Psoas muscle (tissue), 8 donors: ENCODE data around the gene MEF2A. TPM values are rescaled to one million over a fixed set of nuclear protein-coding genes. Genes with fewer than 3 reads are reported as not detected.

Experiments
- ATAC-seq, 4 donors: fragments of 200-7000 bp; cut with Tn5 transposase; one replicate each; pipeline ENCODE4 v1.9.1; 2020; ENCODE audit warnings: moderate library complexity in 3 of 4, mild to moderate bottlenecking in 2 of 4
- DNase-seq, 2 donors: peaks; one replicate each; pipeline ENCODE4 v3.0.0-alpha.2; 2020
- H3K27ac ChIP-seq: fragments of 200-600 bp; one replicate; pipeline ENCODE4 v1.8.0; 2022
- H3K27me3 ChIP-seq, 3 donors: fragments of 200-600 bp in 1 of 3; one replicate each; pipeline versions ENCODE4 v1.6.1 to v1.8.0; 2013 to 2022; ENCODE audit warnings: low read length in 2 of 3, mild to moderate bottlenecking in 2 of 3, moderate library complexity in 1 of 3; ENCODE audit not compliant: insufficient read depth in 3 of 3
- H3K36me3 ChIP-seq, 2 donors: fragments of 200-600 bp in 1 of 2; one replicate each; pipeline versions ENCODE4 v1.6.1 to v1.8.0; 2013 to 2022; ENCODE audit warnings: low read depth in 1 of 2, mild to moderate bottlenecking in 1 of 2, moderate library complexity in 1 of 2; ENCODE audit not compliant: insufficient read depth in 1 of 2
- H3K4me1 ChIP-seq: fragments of 200-600 bp; one replicate; pipeline ENCODE4 v1.8.0; 2022
- H3K4me3 ChIP-seq: fragments of 200-600 bp; one replicate; pipeline ENCODE4 v1.8.0; 2022; ENCODE audit warnings: mild to moderate bottlenecking
- H3K9me3 ChIP-seq: fragments of 200-600 bp; one replicate; pipeline ENCODE4 v1.8.0; 2022
- CTCF ChIP-seq: fragments of 200-600 bp; IDR thresholded peaks from one replicate; pipeline ENCODE4 v1.8.0; 2022; ENCODE audit warnings: antibody characterized with exemption
- WGBS, 3 donors: extraction: QIAGEN DNeasy Blood & Tissue Kit; methylation state at CpG; one replicate each; pipeline versions ENCODE4 v1.1.6 to v1.1.7; 2013; 5-methylcytosine and 5-hydroxymethylcytosine counted together
- intact Hi-C, 2 donors: fragments of 100-400 bp; cut with DNase I; formaldehyde crosslinking; loops; one replicate each; pipeline versions ENCODE4 v1.11.0 to v1.14.2; 2022
- polyA plus RNA-seq, 3 donors: library from polyadenylated mRNA; stranded (reverse); fragments of 200-250 nt; gene quantifications; one replicate each; pipeline ENCODE4 v1.2.3, GENCODE V29; 2013
- total RNA-seq, 4 donors: library from RNA; stranded (reverse); fragmentation: NEBNext Ultra II Directional in 2 of 4; extraction: Animal tissue kit (Norgen Biotek cat#: 25700) in 2 of 4; gene quantifications; one replicate each; pipeline versions ENCODE4 v1.2.1 to v1.2.4, GENCODE V29; 2021 to 2023
- donor health status: healthy with polysubstance abuse.
- donor health status: DM: no; HTN: no; CAD: no; lungs with moderate emphysema.
- donor health status: Bipolar disorder and iron deficiency.
- donor health status: healthy.
- donor health status: DM: yes; HTN: yes; CAD: no.
- donor health status: DM: no; HTN: no; CAD: no.
- donor health status: DM: no; HTN: no; CAD: no.
- donor health status: DM: yes; HTN: yes; CAD: no.

The MEF2A gene
- total and polyA plus RNA-seq, 7 donors, result 17.1 to 92.6 (median 63.9) TPM

- Histone ChIP-seq H3K27ac (no peak overlapping the region), H3K36me3 (peaks cover 0 to 35% of the 10 kb centered on the region in 2 donors), H3K27me3 (no peaks in the 10 kb centered on the region), H3K4me1 (peaks cover 39% of the 10 kb centered on the region), H3K4me3 (no peak overlapping the region), H3K9me3 (no peaks in the 10 kb centered on the region)
- intact Hi-C loops, result no loop called here
- TF ChIP-seq CTCF, result no peak
- ATAC-seq (no peak), DNase-seq (no peak)
- 84 to 90% (median 86%) methylated on average over 7 of the region's 7 CpGs for whole genome bisulfite sequencing, 3 donors
Observed at GRCh38 chr15:99726333-99726732, 160.5 kb downstream of the MEF2A start.

DNA sequence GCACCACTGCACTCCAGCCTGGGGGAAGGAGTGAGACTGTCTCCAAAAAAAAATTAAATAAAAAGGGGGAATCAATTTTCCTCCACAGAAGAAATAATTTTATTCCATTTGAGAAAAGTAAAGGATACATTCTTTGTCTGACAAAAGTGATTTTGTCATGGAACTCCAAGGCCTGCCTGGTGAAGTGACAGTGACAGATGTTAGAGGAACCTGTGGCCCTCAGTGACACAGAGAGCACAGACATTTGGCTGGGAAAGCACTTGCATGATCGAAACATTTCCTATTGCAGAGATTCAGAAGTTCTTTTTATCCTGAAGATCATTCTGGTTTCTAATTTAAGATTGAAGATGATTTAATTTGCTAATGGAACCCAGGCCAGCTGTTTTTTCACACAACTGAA lies 161.5 kb downstream of the MEF2A start:
- ATAC-seq (no peak), DNase-seq (no peak)
- no peak for TF ChIP-seq CTCF
- 19 to 33% (median 27%) methylated on average over 1 of the region's 1 CpG for WGBS, 3 donors
- H3K36me3 ChIP-seq, result peaks cover 0 to 39% of the 10 kb centered on the region in 2 donors
- intact Hi-C loops, result no loop called here
- H3K4me3 ChIP-seq, result no peak overlapping the region
- peaks cover 37% of the 10 kb centered on the region for H3K4me1 ChIP-seq
- H3K9me3 ChIP-seq, result no peaks in the 10 kb centered on the region
- peak overlapping the region; percentile 76 for H3K27ac ChIP-seq
- H3K27me3 ChIP-seq, result no peaks in the 10 kb centered on the region

DNA sequence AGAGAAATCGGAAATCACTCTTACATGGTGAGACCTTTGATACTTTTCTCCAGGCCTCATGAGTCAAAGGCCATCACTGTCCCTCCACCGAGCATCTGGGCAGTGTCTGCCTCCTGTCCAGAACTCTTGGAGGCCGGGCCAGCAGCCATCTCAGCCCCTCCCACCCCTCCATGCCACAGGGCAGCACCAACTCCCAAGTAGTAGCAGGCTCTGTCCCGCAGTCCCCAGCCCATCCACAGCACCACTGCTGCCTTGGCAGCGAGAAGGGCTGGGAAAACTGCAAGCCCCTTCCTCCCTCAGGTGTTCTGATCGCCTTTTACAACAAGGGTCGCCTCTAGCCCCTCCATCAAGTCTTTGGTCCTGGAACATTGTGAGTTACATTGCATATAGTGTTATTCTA lies 161.9 kb downstream of the MEF2A start:
- peak in 1 of 4 donors; percentile 14 for ATAC-seq
- 61 to 75% (median 63%) methylated on average over 7 of the region's 7 CpGs for WGBS, 3 donors
- intact Hi-C loops, result no loop called here
- Histone ChIP-seq H3K27ac (peak overlapping the region; percentile 76), H3K9me3 (no peaks in the 10 kb centered on the region), H3K4me3 (no peak overlapping the region), H3K36me3 (peaks cover 0 to 39% of the 10 kb centered on the region in 2 donors), H3K4me1 (peaks cover 37% of the 10 kb centered on the region), H3K27me3 (no peaks in the 10 kb centered on the region)
- DNase-seq, result no peak
- TF ChIP-seq CTCF, result no peak

DNA sequence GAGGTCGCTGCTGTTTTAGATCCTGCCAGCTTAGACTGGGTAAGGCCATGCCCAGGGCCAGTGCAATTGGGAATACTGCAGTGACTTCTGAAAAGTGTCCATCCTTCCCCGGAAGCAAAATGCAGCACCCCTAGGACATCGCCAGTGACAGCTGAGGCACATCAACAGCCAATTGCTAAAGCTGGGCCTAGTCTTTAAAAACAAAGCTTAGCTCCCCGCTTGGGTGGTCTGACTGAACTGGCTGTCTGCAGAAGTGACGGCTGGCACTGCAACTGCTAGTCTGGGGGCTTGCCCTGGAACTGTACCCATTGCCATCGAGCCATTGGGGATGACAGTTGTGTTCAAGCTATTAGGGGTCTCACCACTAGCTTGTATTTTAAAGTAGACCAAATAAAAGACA lies 163.1 kb downstream of the MEF2A start:
- Histone ChIP-seq H3K27ac (peak overlapping the region; percentile 76), H3K27me3 (no peaks in the 10 kb centered on the region), H3K36me3 (peaks cover 0 to 39% of the 10 kb centered on the region in 2 donors), H3K4me1 (peaks cover 37% of the 10 kb centered on the region), H3K9me3 (no peaks in the 10 kb centered on the region), H3K4me3 (no peak overlapping the region)
- no peak for DNase-seq
- no peak for TF ChIP-seq CTCF
- 50 to 66% (median 55%) methylated on average over 6 of the region's 6 CpGs for WGBS, 3 donors
- ATAC-seq, result no peak
- intact Hi-C loops, result no loop called here

- no peaks in the 10 kb centered on the region for H3K27me3 ChIP-seq
- TF ChIP-seq CTCF, result no peak
- H3K27ac ChIP-seq, result peak overlapping the region; percentile 76
- intact Hi-C loops, result no loop called here
- 66 to 79% (median 70%) methylated on average over 11 of the region's 11 CpGs for WGBS, 3 donors
- H3K36me3 ChIP-seq, result peaks cover 0 to 39% of the 10 kb centered on the region in 2 donors
- ATAC-seq (no peak), DNase-seq (no peak)
- peaks cover 37% of the 10 kb centered on the region for H3K4me1 ChIP-seq
- H3K9me3 ChIP-seq, result no peaks in the 10 kb centered on the region
- H3K4me3 ChIP-seq, result no peak overlapping the region
Observed at GRCh38 chr15:99729327-99729726, 163.5 kb downstream of the MEF2A start.
